GOT3 (cell line): ENCODE data around the gene RAB11FIP4.

Source experiments
- DNase-seq: peaks from one replicate; lab custom pipeline; 2025; ENCODE audit warnings: mixed read lengths; lab: John Stamatoyannopoulos, UW

Gene RAB11FIP4

GRCh38 chr17:31487063-31487647, 95.7 kb downstream of the RAB11FIP4 start:
- no peak for DNase-seq

- DNase-seq = no peak
Observed at GRCh38 chr17:31487648-31488263, 96.3 kb downstream of the RAB11FIP4 start.

GRCh38 chr17:31488264-31488981, 96.9 kb downstream of the RAB11FIP4 start:
- no peak for DNase-seq

GRCh38 chr17:31488982-31489294, 97.5 kb downstream of the RAB11FIP4 start:
- no peak for DNase-seq

GRCh38 chr17:31489295-31490018, 98.0 kb downstream of the RAB11FIP4 start:
- DNase-seq = no peak

- no peak for DNase-seq
Observed at GRCh38 chr17:31490019-31490650, 98.7 kb downstream of the RAB11FIP4 start.

- DNase-seq = no peak
Observed at GRCh38 chr17:31490671-31491375, 99.3 kb downstream of the RAB11FIP4 start.

GRCh38 chr17:31491376-31492131, 100.1 kb downstream of the RAB11FIP4 start:
- DNase-seq = no peak

GRCh38 chr17:31492206-31492605, 100.7 kb downstream of the RAB11FIP4 start:
- DNase-seq = no peak

GRCh38 chr17:31492880-31493655, 101.6 kb downstream of the RAB11FIP4 start:
- DNase-seq = no peak

- DNase-seq = no peak
Observed at GRCh38 chr17:31493656-31494155, 102.2 kb downstream of the RAB11FIP4 start.

GRCh38 chr17:31494259-31495021, 103.0 kb downstream of the RAB11FIP4 start:
- no peak for DNase-seq

GRCh38 chr17:31495022-31495885, 103.8 kb downstream of the RAB11FIP4 start:
- no peak for DNase-seq

GRCh38 chr17:31496097-31496496, 104.6 kb downstream of the RAB11FIP4 start:
- no peak for DNase-seq

- no peak for DNase-seq
Observed at GRCh38 chr17:31496601-31497000, 105.1 kb downstream of the RAB11FIP4 start.

GRCh38 chr17:31497431-31497830, 106.0 kb downstream of the RAB11FIP4 start:
- DNase-seq = no peak

- no peak for DNase-seq
Observed at GRCh38 chr17:31497994-31498826, 106.7 kb downstream of the RAB11FIP4 start.
